Measurements from ENCODE around the gene SUSD2.
"Not testable (repeated sequence)": the region's sequence is repeated elsewhere in the genome, so short reads cannot be mapped to it uniquely, and the experiment has no call there.

The SUSD2 gene

DNA sequence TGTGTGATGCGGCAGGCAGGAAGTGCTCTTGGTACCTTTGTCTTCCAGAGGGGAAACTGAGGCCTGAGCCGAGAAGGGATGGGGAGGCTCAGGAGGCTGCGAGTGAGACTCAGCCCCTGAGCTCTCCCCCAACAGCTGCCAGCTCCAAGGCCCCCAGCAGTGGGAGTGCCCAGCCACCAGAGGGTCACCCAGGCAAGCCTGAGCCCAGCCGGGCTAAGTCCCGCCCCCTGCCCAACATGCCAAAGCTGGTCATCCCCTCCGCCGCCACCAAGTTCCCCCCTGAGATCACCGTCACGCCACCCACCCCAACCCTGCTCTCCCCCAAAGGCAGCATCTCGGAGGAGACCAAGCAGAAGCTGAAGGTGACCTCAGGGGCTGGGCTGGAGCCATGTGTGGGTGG, 3.8 kb upstream of the SUSD2 start:
- no peak for DNase-seq

DNA sequence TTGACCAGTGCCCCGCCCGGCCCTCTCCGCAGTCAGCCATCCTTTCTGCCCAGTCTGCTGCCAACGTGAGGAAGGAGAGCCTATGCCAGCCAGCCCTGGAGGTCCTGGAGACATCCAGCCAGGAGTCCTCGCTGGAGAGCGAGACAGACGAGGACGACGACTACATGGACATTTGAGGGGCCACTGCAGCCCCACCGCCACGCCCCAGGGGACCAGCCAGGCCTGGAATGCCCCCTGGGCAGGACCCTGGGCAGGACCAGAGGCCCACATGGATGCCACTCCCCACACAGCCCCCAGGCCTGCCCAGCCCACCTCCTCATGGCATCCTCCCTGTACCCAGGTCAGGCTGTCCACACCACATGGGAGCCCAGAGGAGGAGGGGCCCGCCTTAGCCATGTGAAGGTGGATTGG, 3.3 kb upstream of the SUSD2 start:
- no peak for DNase-seq

DNA sequence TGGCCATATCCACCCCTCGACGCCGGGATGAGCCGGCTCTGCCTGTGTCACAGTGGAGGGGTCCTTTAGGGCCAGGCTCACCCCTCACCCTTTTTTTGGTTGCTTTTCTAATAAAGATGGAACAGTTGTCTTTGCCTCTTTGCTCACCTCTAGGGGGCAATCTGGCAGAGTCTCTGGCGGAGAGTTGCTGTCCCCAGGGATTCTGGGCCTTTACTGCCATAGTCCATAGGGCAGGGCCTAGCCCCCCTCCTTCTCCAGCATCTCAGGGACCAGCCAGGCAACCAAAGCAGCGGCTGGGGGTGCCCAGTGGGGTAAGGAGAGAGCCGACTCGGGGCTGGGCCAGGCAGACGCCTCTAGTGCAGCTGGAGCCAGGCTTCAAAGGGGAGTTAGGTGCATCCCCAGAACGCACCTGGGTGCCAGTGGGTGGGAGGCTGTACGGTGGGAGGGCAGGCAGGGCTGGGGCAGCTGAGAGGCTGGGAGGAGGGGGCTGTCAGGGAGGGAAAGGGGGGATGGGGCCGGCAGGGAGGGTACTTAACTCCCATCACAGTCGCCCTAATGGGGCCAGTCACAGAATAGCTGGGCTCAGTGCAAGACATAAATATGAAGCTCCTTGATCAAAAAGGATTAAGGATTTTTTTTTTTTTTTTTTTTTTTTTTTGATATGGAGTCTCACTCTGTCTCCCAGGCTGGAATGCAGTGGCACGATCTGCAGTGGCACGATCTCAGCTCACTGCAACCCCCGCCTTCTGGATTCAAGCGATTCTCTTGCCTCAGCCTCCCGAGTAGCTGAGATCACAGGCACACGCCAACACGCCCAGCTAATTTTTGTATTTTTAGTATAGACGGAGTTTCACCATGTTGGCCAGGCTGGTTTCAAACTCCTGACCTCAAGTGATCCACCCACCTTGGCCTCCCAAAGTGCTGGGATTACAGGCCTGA, 2.5 kb upstream of the SUSD2 start:
- DNase-seq: no peak

DNA sequence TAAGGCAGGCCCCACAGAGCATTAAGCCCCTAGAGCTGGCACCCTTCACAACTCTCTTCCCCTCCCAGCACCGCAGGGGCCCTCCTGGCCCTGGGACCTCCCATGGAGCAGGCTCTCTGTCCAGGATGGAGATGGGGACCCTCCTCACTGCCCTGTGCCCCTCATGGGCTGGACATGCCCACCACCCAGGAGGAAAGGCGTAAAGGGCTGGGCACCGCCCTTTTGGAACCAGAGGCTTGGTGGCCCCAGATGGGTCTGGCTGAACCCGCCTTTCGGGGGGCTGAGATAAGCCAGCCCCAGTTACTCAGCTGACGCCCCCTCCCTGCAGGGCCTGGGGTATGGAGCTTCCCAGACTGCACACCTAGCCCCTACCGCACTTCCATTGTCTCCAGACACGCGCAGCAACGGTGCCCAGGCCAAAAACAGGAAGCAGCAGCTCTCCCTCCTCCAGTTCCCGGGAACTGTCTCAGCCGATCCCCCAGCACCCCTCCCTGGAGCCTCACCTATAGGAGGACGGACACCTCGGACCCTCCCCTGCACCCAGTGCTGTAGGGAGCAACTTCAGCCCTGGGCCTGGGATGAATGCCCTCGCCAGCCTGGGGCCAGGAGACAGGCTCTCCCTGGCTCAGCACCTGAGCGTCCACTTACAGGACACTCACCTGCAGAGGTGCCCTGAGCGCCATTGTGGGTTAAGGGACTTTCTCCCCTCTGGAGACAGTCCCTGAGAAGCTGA, 1.6 kb upstream of the SUSD2 start:
- no peak for DNase-seq

DNA sequence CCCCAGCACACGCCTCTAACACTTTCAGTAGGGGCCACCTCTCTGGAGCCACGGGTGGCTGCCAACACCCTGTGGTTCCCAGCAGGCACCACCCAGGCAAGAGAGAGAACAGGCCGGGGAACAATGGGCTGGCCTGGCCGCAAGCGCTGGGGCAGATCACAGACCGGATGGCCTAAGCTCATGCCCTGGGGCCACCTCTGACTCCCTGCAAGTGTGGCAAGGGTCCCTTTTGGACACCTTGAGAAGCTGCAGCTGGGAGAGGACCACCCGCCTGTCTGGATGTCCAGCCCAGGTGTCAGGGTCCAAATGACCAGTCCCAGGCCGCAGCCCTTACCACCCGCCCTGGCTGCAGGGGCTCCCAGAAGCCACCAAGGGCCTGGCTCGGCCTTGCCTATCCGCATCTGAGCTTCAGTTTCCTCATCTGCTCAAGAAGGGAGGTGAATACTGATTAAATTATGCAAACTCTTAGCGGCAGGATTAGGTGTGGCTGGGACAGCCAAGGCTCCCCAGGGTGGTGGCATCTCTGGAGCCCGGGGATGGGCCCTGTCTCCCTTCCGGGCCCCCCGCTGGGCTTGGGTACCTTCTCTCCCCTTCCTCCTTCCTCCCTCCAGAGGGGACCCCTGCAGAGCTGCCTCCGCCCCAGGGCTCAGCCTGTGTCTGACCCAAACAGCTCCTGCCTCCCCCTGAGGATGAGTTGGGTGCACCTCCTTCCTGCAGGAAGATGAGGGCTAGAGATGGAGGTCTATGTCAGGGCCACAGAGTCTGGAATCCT, 785 bp upstream of the SUSD2 start:
- no peak for DNase-seq

DNA sequence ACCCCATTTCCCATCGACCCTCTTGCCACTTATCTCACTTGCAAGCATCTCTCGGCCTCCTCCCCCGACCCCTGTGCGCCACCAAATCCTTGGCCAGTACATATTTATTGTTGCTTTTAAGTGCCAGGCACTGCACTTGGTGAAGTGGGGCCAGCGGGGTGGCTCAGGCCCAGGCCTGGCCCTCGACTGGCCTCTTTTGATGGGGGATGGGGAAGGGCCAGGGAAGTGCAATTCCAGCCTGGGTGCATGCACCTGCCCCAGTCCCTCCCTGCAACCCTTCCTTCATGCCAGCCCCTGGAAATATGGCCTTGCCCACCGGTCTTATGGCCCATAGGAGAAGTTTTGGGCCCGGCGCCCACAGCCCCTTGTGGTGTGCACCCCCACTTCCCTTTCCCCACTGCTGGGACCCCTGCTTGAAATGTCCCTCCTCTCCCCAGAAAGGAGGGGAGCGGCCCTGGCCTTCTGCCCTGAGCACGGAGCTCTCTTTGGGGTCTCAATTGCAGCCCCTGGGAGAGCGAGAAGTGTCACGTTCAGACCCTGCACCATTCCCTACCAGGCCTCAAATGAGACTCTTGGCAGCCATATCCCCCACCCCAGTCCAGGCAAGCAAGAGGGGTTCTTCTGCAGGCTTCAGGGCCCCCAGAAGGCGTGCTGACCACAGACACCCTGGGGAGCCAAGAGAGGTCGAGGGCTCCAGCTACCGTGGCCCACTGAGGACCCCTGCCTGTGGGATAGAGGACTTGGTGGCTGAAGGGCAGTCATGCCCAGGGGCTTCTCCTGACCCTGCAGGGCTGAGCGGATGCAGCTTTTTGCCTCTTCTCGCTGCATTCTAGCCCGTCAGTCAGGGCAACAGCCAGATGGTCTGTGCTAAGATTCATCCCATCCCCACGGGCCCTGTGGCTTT, 961 bp downstream of the SUSD2 start:
- no peak for DNase-seq

DNA sequence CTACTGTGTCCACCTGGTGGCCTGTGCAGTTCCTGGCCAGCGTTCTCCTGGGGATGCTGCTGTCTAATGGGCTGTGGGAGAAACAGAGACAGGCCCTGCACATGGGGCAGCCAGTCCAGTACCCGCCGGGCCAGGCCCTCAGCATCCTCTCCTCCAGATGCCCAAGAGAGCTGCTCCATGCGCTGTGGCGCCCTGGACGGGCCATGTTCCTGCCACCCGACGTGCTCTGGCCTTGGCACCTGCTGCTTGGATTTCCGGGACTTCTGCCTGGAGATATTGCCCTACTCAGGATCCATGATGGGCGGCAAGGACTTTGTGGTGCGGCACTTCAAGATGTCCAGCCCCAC, 1.6 kb downstream of the SUSD2 start:
- not testable (repeated sequence) for DNase-seq

DNA sequence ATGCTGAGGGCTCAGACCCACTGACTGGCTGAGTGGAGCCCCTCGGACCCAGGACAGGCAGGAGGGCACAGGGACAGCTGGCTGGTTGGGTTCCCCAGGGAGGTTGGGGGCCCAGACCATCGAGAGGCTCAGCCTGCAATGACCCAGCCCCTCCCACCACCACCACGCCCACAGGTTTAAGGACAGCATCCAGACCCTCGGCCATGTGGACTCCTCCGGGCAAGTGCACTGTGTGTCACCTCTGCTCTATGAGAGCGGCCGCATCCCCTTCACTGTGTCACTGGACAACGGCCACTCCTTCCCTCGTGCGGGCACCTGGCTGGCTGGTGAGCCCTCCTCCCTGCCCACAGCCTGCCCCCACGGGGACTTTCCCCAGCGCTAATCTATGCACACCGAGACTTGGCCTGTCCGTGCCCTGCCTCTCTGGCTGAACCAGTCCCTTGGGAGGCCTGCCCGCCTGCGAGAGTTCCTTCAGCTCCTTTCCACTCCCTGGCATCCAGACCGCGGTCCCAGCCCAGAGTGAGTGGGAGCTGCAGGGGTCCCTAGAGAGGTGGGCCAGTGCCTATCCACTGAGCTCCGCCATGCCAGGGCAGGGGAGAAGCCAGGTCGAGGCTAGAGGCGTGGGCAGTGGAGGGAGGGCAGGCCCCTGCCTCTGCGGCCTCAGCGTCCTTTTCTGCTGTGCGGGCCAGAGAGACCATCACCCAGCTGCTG, 2.2 kb downstream of the SUSD2 start:
- DNase-seq: no peak

DNA sequence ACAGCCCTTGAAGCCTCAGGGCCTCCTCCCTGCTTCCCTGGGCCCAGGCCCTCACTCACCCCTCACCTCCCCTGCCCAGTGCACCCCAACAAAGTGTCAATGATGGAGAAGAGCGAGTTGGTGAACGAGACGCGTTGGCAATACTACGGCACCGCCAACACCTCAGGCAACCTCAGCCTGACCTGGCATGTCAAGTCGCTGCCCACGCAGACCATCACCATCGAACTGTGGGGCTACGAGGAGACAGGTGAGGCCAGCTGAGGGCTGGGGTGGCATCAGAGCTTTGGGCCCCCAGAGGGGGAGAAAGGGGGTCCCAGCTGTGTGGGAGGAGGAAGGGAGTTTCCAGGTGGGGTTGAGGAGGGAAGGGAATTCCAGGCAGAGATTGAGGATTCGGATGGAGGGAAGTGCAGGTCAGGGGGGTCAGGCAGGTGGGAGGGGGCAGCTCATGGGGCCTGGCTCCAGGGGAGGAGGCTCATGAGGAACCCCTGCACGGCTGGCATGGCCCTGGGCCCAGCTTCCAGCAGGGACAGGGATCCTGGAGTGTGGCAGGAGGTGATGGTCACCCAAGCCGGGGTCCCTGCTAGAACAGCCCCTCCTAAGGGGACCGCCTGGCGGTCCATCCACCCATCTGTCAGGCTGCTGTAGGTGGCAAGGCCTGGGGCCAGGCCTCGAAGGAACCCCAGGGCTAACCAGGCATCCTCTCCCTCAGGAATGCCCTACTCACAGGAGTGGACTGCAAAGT, 2.9 kb downstream of the SUSD2 start:
- DNase-seq: no peak

DNA sequence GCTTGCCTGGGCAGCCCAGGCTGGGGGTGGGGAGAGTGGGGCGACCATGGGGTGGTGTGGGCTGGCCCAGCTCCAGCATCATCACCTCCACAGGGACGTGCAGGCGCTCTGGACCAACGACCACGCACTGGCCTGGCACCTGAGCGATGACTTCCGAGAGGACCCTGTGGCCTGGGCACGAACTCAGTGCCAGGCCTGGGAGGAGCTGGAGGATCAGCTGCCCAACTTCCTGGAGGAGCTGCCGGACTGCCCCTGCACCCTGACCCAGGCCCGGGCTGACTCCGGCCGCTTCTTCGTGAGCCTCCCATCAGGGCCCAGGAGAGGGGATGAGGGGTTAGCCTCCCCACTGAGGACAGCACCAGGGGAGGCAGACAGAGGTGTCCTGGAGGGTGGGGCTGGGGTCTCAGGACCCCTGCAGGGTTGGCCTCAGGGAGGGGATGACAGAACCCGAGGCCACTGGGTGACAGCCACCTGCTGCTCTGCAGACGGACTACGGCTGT, 3.8 kb downstream of the SUSD2 start:
- no peak for DNase-seq

DNA sequence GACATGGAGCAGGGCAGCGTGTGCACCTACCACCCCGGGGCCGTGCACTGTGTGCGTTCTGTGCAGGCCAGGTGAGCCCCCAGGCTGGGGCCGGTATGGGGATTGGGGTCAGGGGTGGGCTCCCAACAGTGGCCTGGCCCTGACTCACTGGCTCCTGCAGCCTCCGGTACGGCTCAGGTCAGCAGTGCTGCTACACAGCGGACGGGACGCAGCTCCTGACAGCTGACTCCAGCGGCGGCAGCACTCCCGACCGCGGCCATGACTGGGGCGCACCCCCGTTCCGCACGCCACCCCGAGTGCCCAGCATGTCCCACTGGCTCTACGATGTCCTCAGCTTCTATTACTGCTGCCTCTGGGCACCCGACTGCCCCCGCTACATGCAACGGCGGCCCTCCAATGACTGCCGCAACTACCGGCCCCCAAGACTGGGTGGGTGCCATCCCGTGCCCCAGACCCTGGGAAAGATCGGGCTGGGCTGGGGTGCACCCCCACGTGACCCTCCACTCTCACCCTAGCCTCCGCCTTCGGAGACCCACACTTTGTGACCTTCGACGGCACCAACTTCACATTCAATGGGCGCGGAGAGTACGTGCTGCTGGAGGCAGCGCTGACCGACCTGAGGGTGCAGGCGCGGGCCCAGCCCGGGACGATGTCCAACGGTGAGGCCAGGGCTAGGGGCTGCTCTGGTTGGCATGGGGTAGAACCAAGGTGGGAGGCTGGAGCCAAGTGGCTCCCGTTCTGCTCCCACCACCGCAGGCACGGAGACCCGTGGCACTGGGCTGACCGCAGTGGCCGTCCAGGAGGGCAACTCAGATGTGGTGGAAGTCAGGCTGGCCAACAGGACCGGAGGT, 4.4 kb downstream of the SUSD2 start:
- DNase-seq: no peak

DNA sequence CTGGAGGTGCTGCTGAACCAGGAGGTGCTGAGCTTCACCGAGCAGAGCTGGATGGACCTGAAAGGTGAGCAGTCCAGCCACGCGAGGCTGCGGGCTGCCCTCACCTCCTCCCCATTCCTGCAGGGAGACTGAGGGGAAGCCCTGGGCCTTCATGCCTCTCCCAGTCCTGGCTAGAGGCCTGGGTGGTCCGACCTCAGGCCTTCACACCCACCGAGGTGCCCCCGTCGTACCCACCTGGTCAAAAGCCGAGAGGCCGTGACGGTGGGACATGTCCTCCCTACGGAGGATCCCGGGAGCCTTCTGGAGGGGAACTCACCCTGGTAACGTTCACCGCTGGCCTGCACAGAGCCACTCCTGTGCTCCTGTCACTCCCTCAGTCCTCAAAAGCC, 5.1 kb downstream of the SUSD2 start:
- DNase-seq: no peak

DNA sequence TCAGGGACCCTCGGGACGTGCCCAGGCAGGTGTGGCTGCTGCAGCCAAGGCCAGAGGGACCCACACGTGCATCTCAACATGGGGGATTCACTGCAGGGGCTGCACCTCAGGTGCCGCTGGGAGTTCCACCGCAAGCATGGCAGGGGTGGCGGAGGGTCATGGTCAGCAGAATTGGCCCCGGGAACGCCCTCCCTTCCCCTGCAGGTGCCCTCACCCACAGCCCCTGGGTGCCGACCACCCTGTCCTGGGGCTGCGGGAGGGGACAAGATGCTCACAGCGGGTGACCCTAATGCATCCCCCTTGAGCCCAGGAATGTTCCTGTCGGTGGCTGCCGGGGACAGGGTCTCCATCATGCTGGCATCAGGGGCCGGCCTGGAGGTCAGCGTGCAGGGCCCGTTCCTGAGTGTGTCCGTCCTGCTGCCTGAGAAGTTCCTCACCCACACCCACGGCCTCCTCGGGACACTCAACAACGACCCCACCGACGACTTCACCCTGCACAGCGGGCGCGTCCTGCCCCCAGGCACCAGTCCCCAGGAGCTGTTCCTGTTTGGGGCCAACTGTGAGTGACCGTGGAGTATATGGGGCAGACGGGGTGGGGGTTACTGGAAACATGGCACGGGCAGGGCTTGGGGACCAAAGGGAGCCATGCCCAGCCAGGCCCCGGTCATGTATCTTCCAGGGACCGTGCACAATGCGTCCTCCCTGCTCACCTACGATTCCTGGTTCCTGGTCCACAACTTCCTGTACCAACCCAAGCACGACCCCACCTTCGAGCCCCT, 5.8 kb downstream of the SUSD2 start:
- DNase-seq: no peak

DNA sequence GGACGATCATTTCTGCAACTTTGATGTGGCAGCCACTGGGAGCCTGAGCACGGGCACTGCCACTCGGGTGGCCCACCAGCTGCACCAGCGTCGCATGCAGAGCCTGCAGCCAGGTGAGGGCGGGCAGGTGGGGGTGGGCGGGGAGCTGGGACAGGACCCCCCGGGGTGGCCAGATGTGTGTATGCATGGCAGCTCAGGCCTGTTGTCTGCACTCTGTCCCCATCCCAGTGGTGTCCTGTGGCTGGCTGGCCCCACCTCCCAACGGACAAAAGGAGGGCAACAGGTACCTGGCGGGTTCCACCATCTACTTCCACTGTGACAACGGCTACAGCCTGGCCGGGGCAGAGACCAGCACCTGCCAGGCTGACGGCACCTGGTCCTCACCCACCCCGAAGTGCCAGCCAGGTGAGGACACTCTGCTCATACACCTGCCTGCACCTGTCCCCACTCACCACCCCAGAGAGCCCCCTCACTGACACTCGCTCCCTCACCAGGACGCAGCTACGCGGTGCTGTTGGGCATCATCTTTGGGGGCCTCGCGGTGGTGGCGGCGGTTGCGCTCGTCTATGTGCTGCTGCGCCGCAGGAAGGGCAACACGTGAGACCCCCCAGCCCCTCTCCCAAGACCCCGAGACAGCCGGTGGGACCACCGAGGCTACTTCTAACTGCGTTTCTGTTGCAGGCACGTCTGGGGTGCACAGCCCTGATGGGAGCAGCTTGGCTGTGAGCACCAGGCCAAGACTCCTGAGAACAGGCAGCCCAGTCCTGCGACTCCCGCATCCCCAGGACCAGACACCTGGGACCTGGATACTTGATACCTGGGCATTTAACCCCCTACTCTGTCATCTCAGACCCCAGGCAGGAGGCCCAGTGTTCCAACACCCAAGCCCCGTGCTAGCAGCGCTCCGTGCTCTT, 6.7 kb downstream of the SUSD2 start:
- DNase-seq: no peak

DNA sequence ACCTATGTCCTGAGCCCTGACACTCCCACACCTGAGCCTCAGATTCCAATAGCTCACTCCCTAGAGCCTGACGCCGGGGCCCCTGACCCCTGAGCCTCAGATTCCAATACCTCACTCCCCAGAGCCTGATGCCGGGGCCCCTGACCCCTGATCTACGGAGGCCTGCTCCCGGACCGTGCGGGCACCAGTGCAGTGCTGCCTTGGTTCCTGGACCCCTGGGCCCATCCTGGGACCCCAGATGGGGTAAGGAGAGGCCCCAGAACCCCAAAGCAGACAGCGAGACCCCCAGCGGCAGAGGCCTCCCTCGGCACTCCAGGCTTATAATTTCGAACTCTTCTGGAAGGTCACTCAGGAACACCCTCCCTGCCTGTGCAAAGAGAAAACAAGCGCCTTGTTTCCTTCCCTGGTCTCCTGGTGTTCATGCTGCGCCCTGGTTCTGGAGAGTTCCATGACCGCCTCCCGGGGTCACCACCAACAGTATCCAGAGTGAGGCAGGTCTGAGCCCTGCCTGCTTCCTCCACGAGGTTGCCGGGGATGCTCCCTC, 7.5 kb downstream of the SUSD2 start:
- no peak for DNase-seq

DNA sequence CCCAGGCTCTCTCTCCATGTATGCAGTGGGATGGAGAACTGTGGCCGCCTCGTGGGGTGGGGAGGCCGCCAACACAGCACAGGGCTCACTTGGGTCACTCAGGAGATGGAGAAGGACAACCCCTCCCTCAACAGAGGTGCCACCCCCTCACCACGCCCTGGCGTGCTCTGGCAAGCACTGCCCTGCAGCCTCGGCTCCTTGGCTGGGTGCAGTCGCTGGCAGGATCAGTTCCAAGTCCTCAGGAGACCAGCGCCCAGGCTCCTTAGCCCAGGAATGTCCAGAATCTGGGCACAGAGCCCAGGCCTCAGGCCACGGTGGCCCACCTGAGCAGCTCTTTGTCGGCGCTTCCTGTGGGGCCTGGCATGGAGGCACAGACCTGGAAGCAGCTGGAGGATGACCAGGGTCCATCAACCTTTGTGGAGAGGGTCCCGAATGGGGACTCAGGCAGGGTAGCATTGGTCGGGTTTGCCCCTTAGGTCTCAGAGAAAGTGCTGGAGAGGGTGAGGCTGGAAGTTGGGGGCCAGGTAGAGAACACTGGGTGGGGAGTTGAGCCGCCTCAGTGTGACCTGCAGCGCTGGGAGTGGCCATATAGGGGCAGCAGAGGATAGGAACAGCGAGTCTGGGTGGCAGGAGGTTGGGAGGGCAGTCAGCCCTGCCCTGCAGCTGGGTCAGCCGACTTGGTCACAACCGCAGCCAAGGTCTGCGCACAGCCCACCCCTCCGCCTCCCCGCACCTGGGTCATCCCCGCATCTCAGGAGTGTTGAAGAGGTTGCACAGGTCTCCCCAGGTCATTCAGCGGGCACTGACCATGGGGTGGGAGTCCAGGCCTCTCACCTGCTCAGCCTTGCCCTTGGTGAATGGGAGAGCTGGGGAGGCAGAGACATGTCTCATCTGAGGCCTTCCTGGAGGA, 8.2 kb downstream of the SUSD2 start:
- no peak for DNase-seq

DNA sequence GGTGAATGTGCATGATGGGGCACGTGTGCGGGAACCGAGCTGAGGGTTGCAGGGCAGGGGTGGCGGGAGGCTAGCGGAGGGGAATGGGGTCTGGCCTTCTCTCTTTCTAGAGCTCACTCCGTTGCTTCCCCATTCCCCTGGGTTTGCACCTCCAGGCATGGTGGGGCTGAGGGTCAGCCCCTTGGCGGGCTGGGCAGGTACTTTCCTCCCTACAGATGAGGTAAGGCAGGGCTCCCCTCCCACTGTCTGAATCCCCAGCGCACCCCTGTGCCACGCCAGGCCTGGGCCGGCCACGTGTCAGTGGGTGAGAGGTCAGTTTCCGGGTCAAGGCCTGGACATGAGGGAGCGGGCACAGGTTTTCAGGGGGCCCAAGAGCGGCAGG, 8.9 kb downstream of the SUSD2 start:
- DNase-seq: no peak

All from NCI-H526 treated with DMSO at 0.1 percent for 48 hours (cell line).